Progenitor cell of endocrine pancreas (in vitro differentiated cells): ENCODE data around the gene TCOF1. TPM values are rescaled to one million over a fixed set of nuclear protein-coding genes. Genes with fewer than 3 reads are reported as not detected.

Experiments
- DNase-seq: peaks from one replicate; pipeline ENCODE4 v3.0.0; 2021; ENCODE audit warnings: low spot score; ENCODE audit not compliant: unreplicated experiment
- H3K27ac Mint-ChIP-seq: 2 replicates; pipeline ENCODE4 v1.8.0; 2021; ENCODE audit warnings: mild to moderate bottlenecking, moderate library complexity, mixed read lengths
- H3K27me3 Mint-ChIP-seq: 2 replicates; pipeline ENCODE4 v1.8.0; 2021; ENCODE audit warnings: mixed read lengths
- H3K36me3 Mint-ChIP-seq: 2 replicates; pipeline ENCODE4 v1.8.0; 2022; ENCODE audit warnings: mixed read lengths; ENCODE audit not compliant: insufficient read depth
- H3K4me1 Mint-ChIP-seq: 2 replicates; pipeline ENCODE4 v1.8.0; 2021; ENCODE audit warnings: low read depth, mixed read lengths
- H3K4me3 Mint-ChIP-seq: 2 replicates; pipeline ENCODE4 v1.8.0; 2021; ENCODE audit warnings: low read depth, mild to moderate bottlenecking, moderate library complexity, mixed read lengths
- H3K9me3 Mint-ChIP-seq: 2 replicates; pipeline ENCODE4 v1.8.0; 2021; ENCODE audit warnings: low read depth, mixed read lengths
- CTCF ChIP-seq: fragments of 200-600 bp; sonication (generic); IDR thresholded peaks from one replicate; pipeline ENCODE4 v1.5.0; 2021; ENCODE audit warnings: antibody characterized with exemption, mild to moderate bottlenecking; ENCODE audit not compliant: unreplicated experiment
- total RNA-seq: library from RNA; stranded (reverse); gene quantifications from 2 replicates; pipeline ENCODE4 v1.2.1, GENCODE V29; 2021

The TCOF1 gene
- total RNA-seq, 1 donor from 2014 or later, result 58.9 TPM

DNA sequence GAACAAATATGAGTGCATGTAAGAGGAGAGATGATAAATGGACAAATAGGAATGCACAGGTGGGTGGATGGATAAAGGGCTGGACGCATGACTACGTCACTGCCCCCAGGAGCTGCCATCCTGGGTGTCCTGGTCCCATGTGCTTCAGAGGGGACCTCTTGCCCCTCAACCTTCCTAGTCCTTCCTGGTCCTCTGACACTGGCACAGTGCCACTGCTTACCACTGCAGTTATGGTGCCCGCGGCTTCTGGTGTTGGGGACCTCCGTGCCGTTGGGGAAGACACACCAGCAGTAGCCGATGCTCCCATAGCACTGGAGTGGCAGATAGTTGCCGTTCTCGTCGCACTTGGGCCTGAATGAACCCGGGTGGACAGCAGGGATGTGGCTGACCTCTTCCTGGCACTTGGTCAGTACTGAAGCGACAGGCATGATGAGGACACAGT lies 45.4 kb downstream of the TCOF1 start:
- H3K4me1 Mint-ChIP-seq, result no peaks in the 10 kb centered on the region
- no peak for DNase-seq
- H3K27ac Mint-ChIP-seq, result no peak overlapping the region
- no peaks in the 10 kb centered on the region for H3K9me3 Mint-ChIP-seq
- peaks cover 13% of the 10 kb centered on the region for H3K36me3 Mint-ChIP-seq
- no peak overlapping the region for H3K4me3 Mint-ChIP-seq
- no peak for TF ChIP-seq CTCF
- no peaks in the 10 kb centered on the region for H3K27me3 Mint-ChIP-seq

- Mint-ChIP-seq H3K36me3 (peaks cover 10% of the 10 kb centered on the region), H3K27me3 (no peaks in the 10 kb centered on the region), H3K9me3 (no peaks in the 10 kb centered on the region), H3K27ac (no peak overlapping the region), H3K4me1 (no peaks in the 10 kb centered on the region), H3K4me3 (no peak overlapping the region)
- no peak for TF ChIP-seq CTCF
- no peak for DNase-seq
Observed at GRCh38 chr5:150404121-150404520, 46.6 kb downstream of the TCOF1 start.

- Mint-ChIP-seq H3K4me3 (no peak overlapping the region), H3K4me1 (no peaks in the 10 kb centered on the region), H3K9me3 (no peaks in the 10 kb centered on the region), H3K27me3 (no peaks in the 10 kb centered on the region), H3K36me3 (peaks cover 10% of the 10 kb centered on the region), H3K27ac (no peak overlapping the region)
- DNase-seq, result no peak
- TF ChIP-seq CTCF, result no peak
Observed at GRCh38 chr5:150404535-150404934, 47.0 kb downstream of the TCOF1 start.

DNA sequence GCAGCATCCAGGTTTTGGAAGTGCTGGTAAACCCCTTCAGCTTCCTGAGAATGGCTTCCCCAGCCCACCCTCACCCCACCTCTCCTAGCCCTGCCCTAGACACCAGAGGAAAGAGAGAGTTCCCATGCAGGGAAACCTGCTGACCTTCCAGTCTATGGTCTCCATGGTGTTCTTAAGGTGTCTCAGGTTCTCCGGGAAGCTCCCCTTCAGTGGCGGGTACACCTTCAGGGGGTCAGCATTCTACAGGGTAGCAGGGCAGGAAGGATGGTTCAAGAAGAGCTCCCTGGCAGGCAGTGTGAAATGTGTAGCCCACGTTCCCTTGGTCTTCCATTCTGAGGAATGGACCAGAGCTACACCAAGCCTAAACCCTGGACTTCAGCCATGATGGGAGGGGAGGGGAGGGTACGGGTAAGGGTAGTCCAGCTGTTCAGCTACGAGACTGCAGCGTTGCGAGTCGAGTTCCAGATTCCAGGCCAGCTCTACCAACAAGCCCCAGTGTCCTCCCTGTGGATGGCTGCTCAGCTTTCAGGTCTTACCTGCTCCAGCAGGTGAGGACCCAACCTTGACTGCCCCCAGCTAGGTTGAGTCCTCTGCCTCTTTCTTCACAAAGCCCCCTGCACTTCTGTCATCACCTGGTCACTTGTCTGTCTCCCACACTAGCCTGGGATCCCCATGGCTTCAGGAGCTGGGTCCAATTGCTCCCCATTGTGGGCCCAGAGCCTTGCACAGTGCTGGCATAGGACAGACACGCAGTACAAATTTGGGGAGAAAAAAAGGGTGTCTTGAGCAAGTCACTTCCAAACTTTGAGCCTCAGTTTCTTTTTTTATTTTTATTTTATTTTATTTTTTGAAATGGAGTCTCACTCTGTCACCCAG lies 47.7 kb downstream of the TCOF1 start:
- Mint-ChIP-seq H3K27me3 (no peaks in the 10 kb centered on the region), H3K9me3 (no peaks in the 10 kb centered on the region), H3K4me1 (peaks cover 4% of the 10 kb centered on the region), H3K36me3 (peaks cover 7% of the 10 kb centered on the region), H3K27ac (no peak overlapping the region), H3K4me3 (no peak overlapping the region)
- DNase-seq, result no peak
- no peak for TF ChIP-seq CTCF

DNA sequence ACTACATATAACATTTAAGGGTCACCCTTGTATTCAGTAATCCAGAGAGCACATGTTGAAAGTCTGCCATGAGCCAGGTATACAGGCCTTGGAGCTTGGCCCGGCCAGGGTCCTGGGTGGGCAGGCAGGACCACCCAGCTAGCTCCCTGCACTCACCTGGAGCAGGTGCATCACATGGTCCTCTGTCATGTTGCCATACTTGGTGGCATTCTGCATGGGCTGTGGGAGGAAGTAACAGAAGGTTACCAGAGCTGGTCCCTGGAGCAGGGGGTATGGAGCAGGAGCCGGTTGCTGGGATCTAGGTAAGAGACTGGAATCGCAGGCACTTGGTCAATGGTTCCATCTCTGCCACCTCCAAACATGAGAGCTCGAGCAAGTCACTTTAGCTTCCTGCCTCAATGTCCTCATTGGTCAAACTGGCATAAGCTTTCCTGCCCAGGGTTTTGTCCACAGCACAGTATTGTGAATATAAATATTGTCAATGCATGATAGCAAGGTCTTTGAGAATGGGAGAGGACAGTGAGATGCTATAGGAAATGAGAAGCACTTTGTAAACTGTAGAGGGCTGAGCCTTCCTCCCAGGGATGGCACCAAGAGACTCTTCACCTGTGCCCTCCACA lies 48.7 kb downstream of the TCOF1 start:
- DNase-seq, result no peak
- no peak for TF ChIP-seq CTCF
- H3K4me3 Mint-ChIP-seq, result no peak overlapping the region
- no peaks in the 10 kb centered on the region for H3K9me3 Mint-ChIP-seq
- H3K36me3 Mint-ChIP-seq, result peaks cover 3% of the 10 kb centered on the region
- H3K27me3 Mint-ChIP-seq, result no peaks in the 10 kb centered on the region
- H3K27ac Mint-ChIP-seq, result no peak overlapping the region
- peaks cover 9% of the 10 kb centered on the region for H3K4me1 Mint-ChIP-seq
